Measurements from ENCODE around the gene DSG2.
A peak's percentile ranks its signal among the peaks of the same experiment; 100 is the strongest.

Gene DSG2

GRCh38 chr18:31555971-31556747, 58.2 kb downstream of the DSG2 start:
- no peak overlapping the region for H3K27ac Mint-ChIP-seq
- H3K36me3 Mint-ChIP-seq, result no peaks in the 10 kb centered on the region
- H3K27me3 Mint-ChIP-seq, result peaks cover 4% of the 10 kb centered on the region
- DNase-seq, result peak; percentile 47
- CTCF ChIA-PET, result interaction anchor here (0.7 to 4.5 kb wide), 9 partner anchors 10 to 1002 kb away, joined by 3 to 57 read pairs (median 4); no protein-coding TSS in a partner anchor
- H3K4me1 Mint-ChIP-seq, result no peaks in the 10 kb centered on the region
- H3K4me3 Mint-ChIP-seq, result no peak overlapping the region
- no peaks in the 10 kb centered on the region for H3K9me3 Mint-ChIP-seq

GRCh38 chr18:31557446-31557845, 59.5 kb downstream of the DSG2 start:
- Mint-ChIP-seq H3K27me3 (peaks cover 8% of the 10 kb centered on the region), H3K36me3 (no peaks in the 10 kb centered on the region), H3K4me3 (no peak overlapping the region), H3K9me3 (no peaks in the 10 kb centered on the region), H3K27ac (no peak overlapping the region), H3K4me1 (no peaks in the 10 kb centered on the region)
- CTCF ChIA-PET, result interaction anchor here (2.3 to 4.5 kb wide), 2 partner anchors 162 to 167 kb away, joined by 11 to 57 read pairs; no protein-coding TSS in a partner anchor
- DNase-seq, result no peak

GRCh38 chr18:31558567-31558966, 60.6 kb downstream of the DSG2 start:
- DNase-seq, result no peak
- Mint-ChIP-seq H3K9me3 (no peaks in the 10 kb centered on the region), H3K27me3 (peaks cover 8% of the 10 kb centered on the region), H3K36me3 (no peaks in the 10 kb centered on the region), H3K27ac (no peak overlapping the region), H3K4me1 (no peaks in the 10 kb centered on the region), H3K4me3 (no peak overlapping the region)
- CTCF ChIA-PET, result no interaction called here

- Mint-ChIP-seq H3K27ac (no peak overlapping the region), H3K9me3 (no peaks in the 10 kb centered on the region), H3K4me1 (no peaks in the 10 kb centered on the region), H3K4me3 (no peak overlapping the region), H3K36me3 (no peaks in the 10 kb centered on the region), H3K27me3 (peaks cover 8% of the 10 kb centered on the region)
- CTCF ChIA-PET, result interaction anchor here (1.0 to 1.7 kb wide), 3 partner anchors 16 to 160 kb away, joined by 4 to 9 read pairs (median 5); no protein-coding TSS in a partner anchor
- DNase-seq, result no peak
Observed at GRCh38 chr18:31562726-31563125, 64.7 kb downstream of the DSG2 start.

- Mint-ChIP-seq H3K4me3 (no peak overlapping the region), H3K27me3 (peaks cover 8% of the 10 kb centered on the region), H3K27ac (no peak overlapping the region), H3K36me3 (no peaks in the 10 kb centered on the region), H3K9me3 (no peaks in the 10 kb centered on the region), H3K4me1 (no peaks in the 10 kb centered on the region)
- CTCF ChIA-PET, result interaction anchor here (0.8 to 1.6 kb wide), 5 partner anchors 9 to 139 kb away, joined by 3 to 5 read pairs (median 3); no protein-coding TSS in a partner anchor
- DNase-seq, result no peak
Observed at GRCh38 chr18:31563778-31564177, 65.8 kb downstream of the DSG2 start.

- no peak for DNase-seq
- no peaks in the 10 kb centered on the region for H3K9me3 Mint-ChIP-seq
- no peak overlapping the region for H3K27ac Mint-ChIP-seq
- H3K36me3 Mint-ChIP-seq, result no peaks in the 10 kb centered on the region
- H3K4me3 Mint-ChIP-seq, result no peak overlapping the region
- H3K4me1 Mint-ChIP-seq, result no peaks in the 10 kb centered on the region
- H3K27me3 Mint-ChIP-seq, result peaks cover 8% of the 10 kb centered on the region
- CTCF ChIA-PET, result interaction anchor here (0.7 to 1.3 kb wide), 2 partner anchors 9 to 159 kb away, joined by 3 to 5 read pairs; no protein-coding TSS in a partner anchor
Observed at GRCh38 chr18:31565345-31565744, 67.4 kb downstream of the DSG2 start.

GRCh38 chr18:31565782-31566512, 68.0 kb downstream of the DSG2 start:
- CTCF ChIA-PET, result interaction anchor here (1.3 kb wide), 1 partner anchor 10 kb away, joined by 5 read pairs; no protein-coding TSS in a partner anchor
- no peaks in the 10 kb centered on the region for H3K9me3 Mint-ChIP-seq
- H3K4me1 Mint-ChIP-seq, result no peaks in the 10 kb centered on the region
- H3K36me3 Mint-ChIP-seq, result no peaks in the 10 kb centered on the region
- no peak overlapping the region for H3K27ac Mint-ChIP-seq
- no peak for DNase-seq
- H3K4me3 Mint-ChIP-seq, result no peak overlapping the region
- peaks cover 8% of the 10 kb centered on the region for H3K27me3 Mint-ChIP-seq

- Mint-ChIP-seq H3K36me3 (no peaks in the 10 kb centered on the region), H3K9me3 (no peaks in the 10 kb centered on the region), H3K4me1 (no peaks in the 10 kb centered on the region), H3K27ac (no peak overlapping the region), H3K4me3 (no peak overlapping the region), H3K27me3 (peaks cover 4% of the 10 kb centered on the region)
- CTCF ChIA-PET, result interaction anchor here (1.3 kb wide), 1 partner anchor 10 kb away, joined by 5 read pairs; no protein-coding TSS in a partner anchor
- DNase-seq, result no peak
Observed at GRCh38 chr18:31566576-31567306, 68.8 kb downstream of the DSG2 start.

- CTCF ChIA-PET, result no interaction called here
Observed at GRCh38 chr18:31572368-31572767, 74.4 kb downstream of the DSG2 start.

GRCh38 chr18:31573051-31573450, 75.1 kb downstream of the DSG2 start:
- no peaks in the 10 kb centered on the region for H3K9me3 Mint-ChIP-seq
- H3K27ac Mint-ChIP-seq, result no peak overlapping the region
- H3K36me3 Mint-ChIP-seq, result no peaks in the 10 kb centered on the region
- DNase-seq, result no peak
- peaks cover 8% of the 10 kb centered on the region for H3K27me3 Mint-ChIP-seq
- no peaks in the 10 kb centered on the region for H3K4me1 Mint-ChIP-seq
- no peak overlapping the region for H3K4me3 Mint-ChIP-seq
- CTCF ChIA-PET, result no interaction called here

More at GRCh38 chr18:31572368-31572767, 74.4 kb downstream of the DSG2 start:
- Mint-ChIP-seq H3K9me3 (no peaks in the 10 kb centered on the region), H3K27ac (no peak overlapping the region), H3K27me3 (peaks cover 8% of the 10 kb centered on the region), H3K4me3 (no peak overlapping the region), H3K36me3 (no peaks in the 10 kb centered on the region), H3K4me1 (no peaks in the 10 kb centered on the region)
- no peak for DNase-seq

- Mint-ChIP-seq H3K9me3 (no peaks in the 10 kb centered on the region), H3K27me3 (peaks cover 8% of the 10 kb centered on the region), H3K4me3 (no peak overlapping the region), H3K36me3 (no peaks in the 10 kb centered on the region), H3K4me1 (no peaks in the 10 kb centered on the region), H3K27ac (no peak overlapping the region)
- CTCF ChIA-PET, result no interaction called here
- DNase-seq, result no peak
Observed at GRCh38 chr18:31574359-31574758, 76.4 kb downstream of the DSG2 start.

GRCh38 chr18:31575515-31576257, 77.7 kb downstream of the DSG2 start:
- CTCF ChIA-PET, result no interaction called here
- Mint-ChIP-seq H3K9me3 (no peaks in the 10 kb centered on the region), H3K4me1 (no peaks in the 10 kb centered on the region), H3K4me3 (no peak overlapping the region), H3K27me3 (peaks cover 8% of the 10 kb centered on the region), H3K36me3 (no peaks in the 10 kb centered on the region), H3K27ac (no peak overlapping the region)
- DNase-seq, result no peak

GRCh38 chr18:31576670-31577069, 78.7 kb downstream of the DSG2 start:
- Mint-ChIP-seq H3K36me3 (no peaks in the 10 kb centered on the region), H3K9me3 (no peaks in the 10 kb centered on the region), H3K4me1 (no peaks in the 10 kb centered on the region), H3K27ac (no peak overlapping the region), H3K27me3 (peaks cover 8% of the 10 kb centered on the region), H3K4me3 (no peak overlapping the region)
- CTCF ChIA-PET, result no interaction called here
- DNase-seq, result no peak
